WTC11 (cell line): ENCODE results near the gene PPP2R2C. TPM values are rescaled to one million over a fixed set of nuclear protein-coding genes. Genes with fewer than 3 reads are reported as not detected.

Source experiments
- ATAC-seq: fragments of 200-7000 bp; cut with Tn5 transposase; 2 replicates; pipeline ENCODE4 v1.10.0; 2021; ENCODE audit warnings: mild to moderate bottlenecking, moderate library complexity
- CTCF ChIA-PET: fragments of 300-600 bp; sonication (Branson Sonifier 250); formaldehyde crosslinking; loops from one replicate; lab custom pipeline; 2021; ENCODE audit warnings: antibody characterized with exemption; lab: Charles Lee
- POLR2A ChIA-PET: fragments of 350-600 bp; sonication (Branson Sonifier 250); formaldehyde crosslinking; loops from one replicate; lab custom pipeline; 2021; ENCODE audit warnings: antibody characterized with exemption; lab: Charles Lee
- DNase-seq: peaks from one replicate; pipeline ENCODE4 v3.0.0; 2021; ENCODE audit warnings: low spot score
- H3K27ac Mint-ChIP-seq: 2 replicates; pipeline ENCODE4 v1.8.0; 2021; ENCODE audit warnings: mixed read lengths
- H3K27me3 Mint-ChIP-seq: 2 replicates; pipeline ENCODE4 v1.8.0; 2021; ENCODE audit warnings: low read depth, mild to moderate bottlenecking, moderate library complexity, mixed read lengths
- H3K36me3 Mint-ChIP-seq: 2 replicates; pipeline ENCODE4 v1.8.0; 2021; ENCODE audit warnings: mixed read lengths
- H3K4me1 Mint-ChIP-seq: 2 replicates; pipeline ENCODE4 v1.8.0; 2022; ENCODE audit warnings: mixed read lengths
- H3K4me3 Mint-ChIP-seq: 2 replicates; pipeline ENCODE4 v1.8.0; 2021; ENCODE audit warnings: mild to moderate bottlenecking, moderate library complexity, mixed read lengths
- H3K9me3 Mint-ChIP-seq: 2 replicates; pipeline ENCODE4 v1.8.0; 2021; ENCODE audit warnings: mixed read lengths
- ATF2 ChIP-seq: sonication (generic); formaldehyde crosslinking; IDR thresholded peaks from 2 replicates; pipeline ENCODE4 v1.8.1; 2022; ENCODE audit warnings: low read depth, missing genetic modification reagents, borderline replicate concordance
- CDX4 ChIP-seq: fragments of 250-450 bp; sonication (Bioruptor Pico); IDR thresholded peaks from 2 replicates; pipeline ENCODE4 v1.9.0; 2021; ENCODE audit warnings: moderate library complexity, mild to moderate bottlenecking, inconsistent platforms, borderline replicate concordance
- CREB1 ChIP-seq: sonication (generic); formaldehyde crosslinking; IDR thresholded peaks from 2 replicates; pipeline ENCODE4 v1.8.0; 2023; ENCODE audit warnings: mild to moderate bottlenecking, missing genetic modification reagents
- CREM ChIP-seq: sonication (generic); formaldehyde crosslinking; IDR thresholded peaks from 2 replicates; pipeline ENCODE4 v1.8.1; 2022; ENCODE audit warnings: mild to moderate bottlenecking, missing genetic modification reagents, moderate library complexity
- E2F1 ChIP-seq: sonication (generic); formaldehyde crosslinking; IDR thresholded peaks from 2 replicates; pipeline ENCODE4 v1.8.0; 2022; ENCODE audit warnings: mild to moderate bottlenecking, missing genetic modification reagents
- ETV6 ChIP-seq: sonication (generic); formaldehyde crosslinking; IDR thresholded peaks from 2 replicates; pipeline ENCODE4 v1.8.1; 2022; ENCODE audit warnings: mild to moderate bottlenecking, missing genetic modification reagents
- GTF2I ChIP-seq: fragments of 250-450 bp; sonication (Bioruptor Pico); conservative IDR thresholded peaks from 2 replicates; pipeline ENCODE4 v1.4.0; 2021; ENCODE audit warnings: mild to moderate bottlenecking
- MLX ChIP-seq: sonication (generic); formaldehyde crosslinking; IDR thresholded peaks from 2 replicates; pipeline ENCODE4 v1.8.1; 2023; ENCODE audit warnings: mild to moderate bottlenecking, missing genetic modification reagents, moderate library complexity
- NFYB ChIP-seq: sonication (generic); formaldehyde crosslinking; conservative IDR thresholded peaks from 2 replicates; pipeline ENCODE4 v1.8.0; 2022; ENCODE audit warnings: low read depth, missing genetic modification reagents
- NR3C1 ChIP-seq: sonication (generic); formaldehyde crosslinking; conservative IDR thresholded peaks from 2 replicates; pipeline ENCODE4 v1.8.1; 2023; ENCODE audit warnings: low read depth, mild to moderate bottlenecking, missing genetic modification reagents
- PREB ChIP-seq: sonication (generic); formaldehyde crosslinking; IDR thresholded peaks from 2 replicates; pipeline ENCODE4 v1.8.1; 2022; ENCODE audit warnings: mild to moderate bottlenecking, missing genetic modification reagents, moderate library complexity, borderline replicate concordance
- RORB ChIP-seq: fragments of 250-450 bp; sonication (Bioruptor Pico); IDR thresholded peaks from 2 replicates; pipeline ENCODE4 v1.9.0; 2021; ENCODE audit warnings: mild to moderate bottlenecking
- SMAD3 ChIP-seq: sonication (generic); formaldehyde crosslinking; IDR thresholded peaks from 2 replicates; pipeline ENCODE4 v1.8.0; 2022; ENCODE audit warnings: missing genetic modification reagents, mild to moderate bottlenecking, borderline replicate concordance
- TEAD4 ChIP-seq: sonication (generic); formaldehyde crosslinking; IDR thresholded peaks from 2 replicates; pipeline ENCODE4 v1.8.0; 2022; ENCODE audit warnings: mild to moderate bottlenecking, missing genetic modification reagents
- USF1 ChIP-seq: sonication (generic); formaldehyde crosslinking; IDR thresholded peaks from 2 replicates; pipeline ENCODE4 v1.8.0; 2022; ENCODE audit warnings: mild to moderate bottlenecking, missing genetic modification reagents
- ZNF281 ChIP-seq: sonication (generic); formaldehyde crosslinking; IDR thresholded peaks from 2 replicates; pipeline ENCODE4 v1.8.0; 2023; ENCODE audit warnings: mild to moderate bottlenecking, missing genetic modification reagents
- ZNF423 ChIP-seq: fragments of 250-450 bp; sonication (Bioruptor Pico); IDR thresholded peaks from 2 replicates; pipeline ENCODE4 v2.1.2; 2022; ENCODE audit warnings: mild to moderate bottlenecking, moderate library complexity
- ZNF532 ChIP-seq: fragments of 250-450 bp; sonication (Bioruptor Pico); IDR thresholded peaks from 2 replicates; pipeline ENCODE4 v1.9.0; 2021; ENCODE audit warnings: mild to moderate bottlenecking, borderline replicate concordance
- ZSCAN18 ChIP-seq: fragments of 250-450 bp; sonication (Bioruptor Pico); IDR thresholded peaks from 2 replicates; pipeline ENCODE4 v2.1.2; 2022; ENCODE audit warnings: mild to moderate bottlenecking, moderate library complexity
- total RNA-seq: library from RNA; stranded (reverse); gene quantifications from 3 replicates; pipeline ENCODE4 v1.2.3, GENCODE V29; 2021

Gene PPP2R2C
- total RNA-seq, 1 experiment from 2014 or later = 11.5 TPM

GRCh38 chr4:6509587-6509986 lies 37.2 kb upstream of the PPP2R2C start (continued):
- no peak for TF ChIP-seq RORB (CRISPR knock-in tag)
- TF ChIP-seq, all 79 proteins: peak for 0

GRCh38 chr4:6507345-6507744 lies 34.9 kb upstream of the PPP2R2C start:
- Mint-ChIP-seq H3K4me1 (no peaks in the 10 kb centered on the region), H3K27me3 (peaks cover 35% of the 10 kb centered on the region), H3K4me3 (no peak overlapping the region), H3K9me3 (peaks cover 54% of the 10 kb centered on the region), H3K36me3 (peaks cover 31% of the 10 kb centered on the region), H3K27ac (no peak overlapping the region)
- no peak for ATAC-seq
- no peak for DNase-seq
- CTCF ChIA-PET = no interaction called here
- TF ChIP-seq ZNF281 (CRISPR knock-in tag) (no peak), ZNF532 (no peak), CDX4 (CRISPR knock-in tag) (no peak), MLX (no peak), PREB (CRISPR knock-in tag) (no peak), GTF2I (CRISPR knock-in tag) (no peak), CREB1 (CRISPR knock-in tag) (no peak), USF1 (CRISPR knock-in tag) (no peak), ETV6 (CRISPR knock-in tag) (no peak), SMAD3 (no peak)
- POLR2A ChIA-PET = no interaction called here

GRCh38 chr4:6506616-6507140 lies 34.3 kb upstream of the PPP2R2C start:
- Mint-ChIP-seq H3K4me3 (no peak overlapping the region), H3K27ac (no peak overlapping the region), H3K27me3 (peaks cover 36% of the 10 kb centered on the region), H3K4me1 (no peaks in the 10 kb centered on the region), H3K9me3 (peaks cover 54% of the 10 kb centered on the region), H3K36me3 (peaks cover 31% of the 10 kb centered on the region)
- DNase-seq (no peak), ATAC-seq (no peak)
- ChIA-PET CTCF (no interaction called here), POLR2A (no interaction called here)
- TF ChIP-seq ZSCAN18 (CRISPR knock-in tag) (no peak), CREM (CRISPR knock-in tag) (no peak), E2F1 (CRISPR knock-in tag) (no peak), TEAD4 (CRISPR knock-in tag) (no peak), ATF2 (CRISPR knock-in tag) (no peak), NFYB (CRISPR knock-in tag) (no peak), ZNF423 (CRISPR knock-in tag) (no peak), NR3C1 (no peak)
